Natural killer cell (primary cell): ENCODE results near the gene BDH1. TPM values are rescaled to one million over a fixed set of nuclear protein-coding genes. Genes with fewer than 3 reads are reported as not detected.

Source experiments
- ATAC-seq, 3 donors: fragments of 150-1000 bp in 2 of 3; fragments of 200-7000 bp in 1 of 3; cut with Tn5 transposase; 1 replicate in 1 of 3; 2 replicates in 2 of 3; pipeline ENCODE4 v1.10.0; 2021; ENCODE audit warnings: mild to moderate bottlenecking in 2 of 3, moderate library complexity in 2 of 3
- DNase-seq, 2 donors: peaks; one replicate each; pipeline versions ENCODE4 v3.0.0 to v3.0.0-alpha.2; 2013 to 2021; ENCODE audit warnings: mixed read lengths in 1 of 2
- H3K27ac ChIP-seq: one replicate; pipeline ENCODE4 v1.5.1; 2013; ENCODE audit warnings: mild to moderate bottlenecking, low read length
- H3K27me3 ChIP-seq: one replicate; pipeline ENCODE4 v1.6.1; 2013; ENCODE audit warnings: low read length; ENCODE audit not compliant: control insufficient read depth, insufficient read depth
- H3K36me3 ChIP-seq: one replicate; pipeline ENCODE4 v1.6.1; 2013; ENCODE audit warnings: low read length; ENCODE audit not compliant: control insufficient read depth, insufficient read depth
- H3K4me1 ChIP-seq: one replicate; pipeline ENCODE4 v1.6.1; 2013; ENCODE audit warnings: low read length; ENCODE audit not compliant: control insufficient read depth, insufficient read depth
- H3K4me3 ChIP-seq: one replicate; pipeline ENCODE4 v1.5.1; 2013; ENCODE audit warnings: low read length
- H3K9me3 ChIP-seq: one replicate; pipeline ENCODE4 v1.6.1; 2013; ENCODE audit warnings: low read length; ENCODE audit not compliant: control insufficient read depth, insufficient read depth
- H3K27ac Mint-ChIP-seq, 2 donors: one replicate each; pipeline ENCODE4 v1.8.0; 2022; ENCODE audit warnings: mild to moderate bottlenecking in 2 of 2, mixed read lengths in 2 of 2, moderate library complexity in 1 of 2
- H3K27me3 Mint-ChIP-seq, 2 donors: one replicate each; pipeline ENCODE4 v1.8.0; 2022; ENCODE audit warnings: low read depth in 2 of 2, mixed read lengths in 2 of 2
- H3K36me3 Mint-ChIP-seq: one replicate; pipeline ENCODE4 v1.8.0; 2022; ENCODE audit warnings: mixed read lengths
- H3K4me1 Mint-ChIP-seq, 2 donors: one replicate each; pipeline ENCODE4 v1.8.0; 2022; ENCODE audit warnings: mixed read lengths in 2 of 2
- H3K4me3 Mint-ChIP-seq: one replicate; pipeline ENCODE4 v1.8.0; 2022; ENCODE audit warnings: mild to moderate bottlenecking, moderate library complexity, mixed read lengths
- H3K9me3 Mint-ChIP-seq, 2 donors: one replicate each; pipeline ENCODE4 v1.8.0; 2022; ENCODE audit warnings: mixed read lengths in 2 of 2
- CTCF ChIP-seq: fragments of 200-600 bp; IDR thresholded peaks from one replicate; pipeline ENCODE4 v1.8.0; 2022; ENCODE audit warnings: antibody characterized with exemption
- WGBS: methylation state at CpG from one replicate; pipeline ENCODE4 v1.1.7; 2013; ENCODE audit warnings: missing lambda C conversion rate; ENCODE audit not compliant: insufficient coverage; 5-methylcytosine and 5-hydroxymethylcytosine counted together
- intact Hi-C: fragments of 100-400 bp; cut with micrococcal nuclease; formaldehyde crosslinking; loops from one replicate; pipeline ENCODE4 v1.14.2; 2022
- total RNA-seq, 4 donors: library from RNA; stranded (reverse); fragments of 120-200 nt in 1 of 4; gene quantifications; one replicate each; pipeline versions ENCODE4 v1.2.3 to v1.2.4, GENCODE V29; 2013 to 2022

BDH1 gene
- total RNA-seq, 3 donors from 2014 or later (not counting 1 experiment from before 2014, with no cell fraction given), result 14.0 to 24.5 (median 17.4) TPM

GRCh38 chr3:197466586-197467399 lies 89.0 kb downstream of the BDH1 start:
- TF ChIP-seq CTCF, result no peak
- no peaks in the 10 kb centered on the region for H3K36me3 ChIP-seq
- H3K4me1 Mint-ChIP-seq, result no peaks in the 10 kb centered on the region
- H3K9me3 Mint-ChIP-seq, result no peaks in the 10 kb centered on the region
- ATAC-seq (no peak), DNase-seq (no peak)
- H3K9me3 ChIP-seq, result no peaks in the 10 kb centered on the region
- 59% methylated on average over 7 of the region's 7 CpGs for WGBS
- H3K36me3 Mint-ChIP-seq, result no peaks in the 10 kb centered on the region
- no peak overlapping the region for H3K4me3 ChIP-seq
- intact Hi-C loops, result no loop called here
- H3K27me3 ChIP-seq, result peaks cover 5% of the 10 kb centered on the region
- H3K27ac ChIP-seq, result no peak overlapping the region
- H3K4me3 Mint-ChIP-seq, result no peak overlapping the region
- no peak overlapping the region for H3K27ac Mint-ChIP-seq
- no peaks in the 10 kb centered on the region for H3K4me1 ChIP-seq
- peaks cover 30 to 48% of the 10 kb centered on the region in 2 donors for H3K27me3 Mint-ChIP-seq

GRCh38 chr3:197465996-197466549 lies 89.7 kb downstream of the BDH1 start:
- H3K27ac ChIP-seq, result no peak overlapping the region
- no peaks in the 10 kb centered on the region for H3K9me3 ChIP-seq
- Mint-ChIP-seq H3K27me3 (peaks cover 31 to 51% of the 10 kb centered on the region in 2 donors), H3K9me3 (no peaks in the 10 kb centered on the region), H3K4me3 (no peak overlapping the region), H3K27ac (no peak overlapping the region), H3K4me1 (no peaks in the 10 kb centered on the region), H3K36me3 (no peaks in the 10 kb centered on the region)
- no peak overlapping the region for H3K4me3 ChIP-seq
- 77% methylated on average over 3 of the region's 3 CpGs for WGBS
- ATAC-seq (no peak), DNase-seq (no peak)
- intact Hi-C loops, result no loop called here
- no peak for TF ChIP-seq CTCF
- H3K4me1 ChIP-seq, result no peaks in the 10 kb centered on the region
- no peaks in the 10 kb centered on the region for H3K36me3 ChIP-seq
- peaks cover 5% of the 10 kb centered on the region for H3K27me3 ChIP-seq

GRCh38 chr3:197465197-197465995 lies 90.4 kb downstream of the BDH1 start:
- H3K4me3 ChIP-seq, result no peak overlapping the region
- 82% methylated on average over 13 of the region's 13 CpGs for WGBS
- no peak for TF ChIP-seq CTCF
- Mint-ChIP-seq H3K4me1 (no peaks in the 10 kb centered on the region), H3K36me3 (no peaks in the 10 kb centered on the region), H3K9me3 (no peaks in the 10 kb centered on the region), H3K4me3 (no peak overlapping the region), H3K27me3 (peaks cover 31 to 51% of the 10 kb centered on the region in 2 donors), H3K27ac (no peak overlapping the region)
- no peaks in the 10 kb centered on the region for H3K36me3 ChIP-seq
- no peak overlapping the region for H3K27ac ChIP-seq
- intact Hi-C loops, result no loop called here
- no peaks in the 10 kb centered on the region for H3K4me1 ChIP-seq
- H3K9me3 ChIP-seq, result no peaks in the 10 kb centered on the region
- peaks cover 5% of the 10 kb centered on the region for H3K27me3 ChIP-seq
- DNase-seq (no peak), ATAC-seq (no peak)
